HCT116 (cell line): Measurements from ENCODE around the gene IRF2. TPM values are rescaled to one million over a fixed set of nuclear protein-coding genes. Genes with fewer than 3 reads are reported as not detected.

Experiments
- ATAC-seq: fragments of 200-7000 bp; cut with Tn5 transposase; 2 replicates; pipeline ENCODE4 v1.9.1; 2020; ENCODE audit warnings: mild to moderate bottlenecking, moderate library complexity
- BruUV-seq: library from RNA; stranded (reverse); fragments of 400-500 nt; replicated peaks from 2 replicates; lab custom pipeline; 2021; lab: Mats Ljungman, UMichigan
- CTCF ChIA-PET: fragments of 300-600 bp; sonication (Branson Sonifier 250); formaldehyde crosslinking; loops from one replicate; lab custom pipeline; 2021; ENCODE audit warnings: antibody characterized with exemption; lab: Charles Lee
- POLR2A ChIA-PET: fragments of 300-600, 350-600 bp; sonication (Branson Sonifier 250); formaldehyde crosslinking; loops from one replicate; lab custom pipeline; 2021; ENCODE audit warnings: antibody characterized with exemption; lab: Charles Lee
- RAD21 ChIA-PET, 2 experiments: fragments of 300-600 bp; sonication (Branson Sonifier 250); formaldehyde crosslinking; loops; one replicate each; lab custom pipeline; 2023; ENCODE audit warnings: low total read pairs in 2 of 2; ENCODE audit not compliant: uncharacterized antibody in 2 of 2, unreplicated experiment in 2 of 2, low non-redundant PET in 1 of 2; lab: Charles Lee
- DNase-seq: peaks from one replicate; pipeline ENCODE4 v3.0.0-alpha.2; 2010; ENCODE audit warnings: low read depth, low spot score
- H2AFZ ChIP-seq: fragments of 200-600 bp; shearing (Covaris generic), sonication (generic); 2 replicates; pipeline ENCODE4 v1.6.1; 2017; ENCODE audit warnings: low read depth, mixed run types, mixed read lengths, antibody characterized with exemption, low read length; ENCODE audit not compliant: poor library complexity, severe bottlenecking
- H3K27ac ChIP-seq: 2 replicates; pipeline ENCODE4 v1.5.1; 2012; ENCODE audit warnings: low read depth, low read length
- H3K27me3 ChIP-seq: fragments of 200-600 bp; sonication (generic); 2 replicates; pipeline ENCODE4 v1.6.1; 2016; ENCODE audit warnings: mixed run types, low read length, mixed read lengths; ENCODE audit not compliant: insufficient read depth
- H3K36me3 ChIP-seq, 2 experiments: fragments of 200-500 bp in 1 of 2; fragments of 200-600 bp in 1 of 2; sonication (Bioruptor generic) in 1 of 2; sonication (generic) in 1 of 2; 2 replicates each; pipeline versions ENCODE4 v1.5.1 to v1.6.1; 2014 to 2016; ENCODE audit warnings: low read length in 2 of 2, inconsistent platforms in 1 of 2, mixed read lengths in 1 of 2, mixed run types in 1 of 2; ENCODE audit not compliant: insufficient read depth in 2 of 2, control insufficient read depth in 1 of 2
- H3K4me1 ChIP-seq, 2 experiments: fragments of 200-600 bp in 1 of 2; sonication (generic) in 1 of 2; 2 replicates each; pipeline versions ENCODE4 v1.5.1 to v1.6.1; 2012 to 2017; ENCODE audit warnings: low read length in 2 of 2, inconsistent platforms in 1 of 2, mild to moderate bottlenecking in 1 of 2, mixed read lengths in 1 of 2, mixed run types in 1 of 2, moderate library complexity in 1 of 2; ENCODE audit not compliant: insufficient read depth in 2 of 2, control insufficient read depth in 1 of 2
- H3K4me2 ChIP-seq: fragments of 200-600 bp; sonication (generic); 2 replicates; pipeline ENCODE4 v1.6.1; 2017; ENCODE audit warnings: mixed run types, low read length, mixed read lengths
- H3K4me3 ChIP-seq, 2 experiments: fragments of 200-600 bp in 1 of 2; sonication (generic) in 1 of 2; replicated peaks in 1 of 2; 2 replicates each; pipeline ENCODE4 v1.5.1; 2011 to 2016; ENCODE audit warnings: low read length in 2 of 2, control low read depth in 1 of 2, low read depth in 1 of 2, mild to moderate bottlenecking in 1 of 2, mixed read lengths in 1 of 2, mixed run types in 1 of 2
- H3K79me2 ChIP-seq: fragments of 200-600 bp; sonication (generic); 2 replicates; pipeline ENCODE4 v1.6.1; 2017; ENCODE audit warnings: mild to moderate bottlenecking, mixed run types, low read length, moderate library complexity, mixed read lengths; ENCODE audit not compliant: insufficient read depth
- H3K9ac ChIP-seq: fragments of 200-600 bp; sonication (generic); 2 replicates; pipeline ENCODE4 v1.6.1; 2016; ENCODE audit warnings: low read length, mixed read lengths
- H3K9me2 ChIP-seq: fragments of 200-600 bp; sonication (generic), shearing (Covaris generic); 2 replicates; pipeline ENCODE4 v1.6.1; 2017; ENCODE audit warnings: mixed run types, mild to moderate bottlenecking, moderate library complexity; ENCODE audit not compliant: insufficient read depth
- H3K9me3 ChIP-seq, 2 experiments: fragments of 200-500 bp in 1 of 2; fragments of 200-600 bp in 1 of 2; sonication (Bioruptor generic) in 1 of 2; sonication (generic) in 1 of 2; 2 replicates each; pipeline ENCODE4 v1.6.1; 2014 to 2017; ENCODE audit warnings: low read length in 2 of 2, mixed read lengths in 2 of 2, inconsistent platforms in 1 of 2, low read depth in 1 of 2, mild to moderate bottlenecking in 1 of 2, mixed run types in 1 of 2, moderate library complexity in 1 of 2; ENCODE audit not compliant: control insufficient read depth in 1 of 2, insufficient read depth in 1 of 2
- H4K20me1 ChIP-seq: fragments of 200-600 bp; sonication (generic), shearing (Covaris generic); 2 replicates; pipeline ENCODE4 v1.6.1; 2017; ENCODE audit warnings: mixed run types, mild to moderate bottlenecking, moderate library complexity; ENCODE audit not compliant: insufficient read depth
- ATF3 ChIP-seq: IDR thresholded peaks from 2 replicates; pipeline ENCODE4 v1.6.1; 2012
- EGR1 ChIP-seq: IDR thresholded peaks from 2 replicates; pipeline ENCODE4 v1.6.1; 2012; ENCODE audit warnings: low read depth
- POLR2A ChIP-seq: IDR thresholded peaks from 2 replicates; pipeline ENCODE4 v1.7.0; 2011; ENCODE audit warnings: borderline replicate concordance; ENCODE audit not compliant: insufficient read depth, insufficient read length; ENCODE audit errors: extremely low read depth
- POLR2AphosphoS5 ChIP-seq: IDR thresholded peaks from 2 replicates; pipeline ENCODE4 v1.6.1; 2011; ENCODE audit warnings: mild to moderate bottlenecking, low read depth, low read length, moderate library complexity
- TCF7L2 ChIP-seq: IDR thresholded peaks from 2 replicates; pipeline ENCODE4 v1.7.0; 2011; ENCODE audit warnings: borderline replicate concordance, inconsistent platforms; ENCODE audit not compliant: insufficient read depth, insufficient read length; ENCODE audit errors: extremely low read depth
- YY1 ChIP-seq: IDR thresholded peaks from 2 replicates; pipeline ENCODE4 v1.6.1; 2011; ENCODE audit warnings: low read length, low read depth, moderate library complexity, mild to moderate bottlenecking; ENCODE audit not compliant: insufficient replicate concordance; ENCODE audit errors: extremely low read depth
- ZBTB33 ChIP-seq: IDR thresholded peaks from 2 replicates; pipeline ENCODE4 v1.6.1; 2011; ENCODE audit warnings: mild to moderate bottlenecking, low read length, moderate library complexity; ENCODE audit not compliant: insufficient replicate concordance; ENCODE audit errors: extremely low read depth
- ZNF274 ChIP-seq: fragments of 200-500 bp; sonication (Bioruptor generic); IDR thresholded peaks from 2 replicates; pipeline ENCODE4 v1.6.1; 2014; ENCODE audit warnings: mild to moderate bottlenecking, low read depth, low read length, inconsistent platforms
- intact Hi-C: fragments of 100-400 bp; cut with micrococcal nuclease; formaldehyde crosslinking; loops from 2 replicates; pipeline ENCODE4 v1.10.0; 2022
- total RNA-seq: library from RNA; stranded (reverse); gene quantifications from one replicate; pipeline ENCODE4 v1.2.1, GENCODE V29; 2021; ENCODE audit not compliant: unreplicated experiment
- TF ChIP-seq, protein P1 (sequence below): IDR thresholded peaks from 2 replicates; pipeline ENCODE4 v1.6.1; 2012; ENCODE audit warnings: low read depth

The IRF2 gene
- total RNA-seq, 1 experiment from 2014 or later: 10.6 TPM

GRCh38 chr4:184433258-184433892 lies 41.0 kb downstream of the IRF2 start:
- Histone ChIP-seq H3K4me2 (no peak overlapping the region), H3K4me3 (no peak overlapping the region), H3K27me3 (no peaks in the 10 kb centered on the region), H3K9me2 (no peaks in the 10 kb centered on the region), H2AFZ (no peak overlapping the region), H3K9ac (no peak overlapping the region), H3K79me2 (no peaks in the 10 kb centered on the region), H4K20me1 (no peaks in the 10 kb centered on the region), H3K4me1 (no peaks in the 10 kb centered on the region), H3K27ac (no peak overlapping the region), H3K36me3 (no peaks in the 10 kb centered on the region), H3K9me3 (no peaks in the 10 kb centered on the region)
- no peak for TF ChIP-seq YY1
- no peak for TF ChIP-seq POLR2AphosphoS5
- TF ChIP-seq ATF3: no peak
- no peak for TF ChIP-seq POLR2A
- TF ChIP-seq EGR1: no peak
- TF ChIP-seq TCF7L2: no peak
- TF ChIP-seq ZBTB33: no peak
- TF ChIP-seq, protein P1, sequence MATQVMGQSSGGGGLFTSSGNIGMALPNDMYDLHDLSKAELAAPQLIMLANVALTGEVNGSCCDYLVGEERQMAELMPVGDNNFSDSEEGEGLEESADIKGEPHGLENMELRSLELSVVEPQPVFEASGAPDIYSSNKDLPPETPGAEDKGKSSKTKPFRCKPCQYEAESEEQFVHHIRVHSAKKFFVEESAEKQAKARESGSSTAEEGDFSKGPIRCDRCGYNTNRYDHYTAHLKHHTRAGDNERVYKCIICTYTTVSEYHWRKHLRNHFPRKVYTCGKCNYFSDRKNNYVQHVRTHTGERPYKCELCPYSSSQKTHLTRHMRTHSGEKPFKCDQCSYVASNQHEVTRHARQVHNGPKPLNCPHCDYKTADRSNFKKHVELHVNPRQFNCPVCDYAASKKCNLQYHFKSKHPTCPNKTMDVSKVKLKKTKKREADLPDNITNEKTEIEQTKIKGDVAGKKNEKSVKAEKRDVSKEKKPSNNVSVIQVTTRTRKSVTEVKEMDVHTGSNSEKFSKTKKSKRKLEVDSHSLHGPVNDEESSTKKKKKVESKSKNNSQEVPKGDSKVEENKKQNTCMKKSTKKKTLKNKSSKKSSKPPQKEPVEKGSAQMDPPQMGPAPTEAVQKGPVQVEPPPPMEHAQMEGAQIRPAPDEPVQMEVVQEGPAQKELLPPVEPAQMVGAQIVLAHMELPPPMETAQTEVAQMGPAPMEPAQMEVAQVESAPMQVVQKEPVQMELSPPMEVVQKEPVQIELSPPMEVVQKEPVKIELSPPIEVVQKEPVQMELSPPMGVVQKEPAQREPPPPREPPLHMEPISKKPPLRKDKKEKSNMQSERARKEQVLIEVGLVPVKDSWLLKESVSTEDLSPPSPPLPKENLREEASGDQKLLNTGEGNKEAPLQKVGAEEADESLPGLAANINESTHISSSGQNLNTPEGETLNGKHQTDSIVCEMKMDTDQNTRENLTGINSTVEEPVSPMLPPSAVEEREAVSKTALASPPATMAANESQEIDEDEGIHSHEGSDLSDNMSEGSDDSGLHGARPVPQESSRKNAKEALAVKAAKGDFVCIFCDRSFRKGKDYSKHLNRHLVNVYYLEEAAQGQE: no peak
- TF ChIP-seq ZNF274: no peak
- intact Hi-C loops: no loop called here
- ChIA-PET RAD21 (no interaction called here), POLR2A (no interaction called here), CTCF (no interaction called here)
- DNase-seq (no peak), ATAC-seq (no peak)
- BruUV-seq: no TSS peak
